Liver (tissue), 3 donors: ENCODE measurements around the gene MLF2.

ENCODE experiments used
- RAD21 ChIP-seq, 2 donors: IDR thresholded peaks; 2 replicates each; pipeline ENCODE4 v1.6.1; 2016; ENCODE audit warnings: antibody characterized with exemption in 2 of 2, mild to moderate bottlenecking in 2 of 2
- TF ChIP-seq, protein P1 (sequence below): fragments of 150-350 bp; IDR thresholded peaks from 2 replicates; pipeline ENCODE4 v1.5.1; 2017; ENCODE audit warnings: improper control_type of control experiment, low read depth, low read length; ENCODE audit not compliant: missing input control
- donor health status: healthy.
- donor health status: healthy.

DNA sequence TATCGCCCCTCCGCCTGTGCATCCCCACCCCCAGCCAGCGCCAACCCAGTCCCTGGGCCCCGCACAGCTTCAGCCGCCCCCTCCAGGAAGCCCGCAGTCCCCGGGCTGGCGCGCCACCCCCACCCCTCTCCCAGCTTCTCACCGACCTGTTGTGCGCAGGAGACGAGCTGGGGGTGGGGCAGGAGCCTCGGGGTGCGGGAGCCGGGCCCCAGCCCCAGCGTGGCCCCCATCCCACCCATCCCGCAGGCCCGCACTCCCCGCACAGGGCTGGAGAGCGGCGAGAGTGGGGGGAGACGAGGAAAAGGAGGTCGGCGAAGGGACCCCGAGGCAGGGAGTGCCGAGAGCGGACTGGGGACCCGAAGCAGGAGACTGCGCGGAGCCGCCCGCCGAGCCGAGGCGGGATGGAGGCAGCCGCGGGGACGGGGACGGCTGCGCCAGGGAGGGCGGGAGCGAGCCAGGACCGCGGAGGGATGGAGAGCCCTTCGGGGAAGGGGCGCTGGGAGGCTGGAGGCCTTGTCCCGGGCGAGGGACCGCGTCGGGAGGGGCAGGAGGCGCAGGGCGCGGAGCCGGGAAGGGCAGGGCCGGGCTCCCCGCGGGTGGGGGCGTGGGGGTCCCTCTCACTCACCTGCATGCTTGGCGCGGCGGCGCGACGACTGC is 52.8 kb downstream of the MLF2 start:
- TF ChIP-seq, protein P1, sequence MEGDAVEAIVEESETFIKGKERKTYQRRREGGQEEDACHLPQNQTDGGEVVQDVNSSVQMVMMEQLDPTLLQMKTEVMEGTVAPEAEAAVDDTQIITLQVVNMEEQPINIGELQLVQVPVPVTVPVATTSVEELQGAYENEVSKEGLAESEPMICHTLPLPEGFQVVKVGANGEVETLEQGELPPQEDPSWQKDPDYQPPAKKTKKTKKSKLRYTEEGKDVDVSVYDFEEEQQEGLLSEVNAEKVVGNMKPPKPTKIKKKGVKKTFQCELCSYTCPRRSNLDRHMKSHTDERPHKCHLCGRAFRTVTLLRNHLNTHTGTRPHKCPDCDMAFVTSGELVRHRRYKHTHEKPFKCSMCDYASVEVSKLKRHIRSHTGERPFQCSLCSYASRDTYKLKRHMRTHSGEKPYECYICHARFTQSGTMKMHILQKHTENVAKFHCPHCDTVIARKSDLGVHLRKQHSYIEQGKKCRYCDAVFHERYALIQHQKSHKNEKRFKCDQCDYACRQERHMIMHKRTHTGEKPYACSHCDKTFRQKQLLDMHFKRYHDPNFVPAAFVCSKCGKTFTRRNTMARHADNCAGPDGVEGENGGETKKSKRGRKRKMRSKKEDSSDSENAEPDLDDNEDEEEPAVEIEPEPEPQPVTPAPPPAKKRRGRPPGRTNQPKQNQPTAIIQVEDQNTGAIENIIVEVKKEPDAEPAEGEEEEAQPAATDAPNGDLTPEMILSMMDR: no peak
- TF ChIP-seq RAD21 (IDR thresholded peaks at IDR 0.05): no peak
